ENCODE data around the gene FYN. TPM values are rescaled to one million over a fixed set of nuclear protein-coding genes. Genes with fewer than 3 reads are reported as not detected.

Gene FYN
- total and polyA plus RNA-seq, 10 of the 15 experiments (the other 5 are each of a cell fraction or from before 2014, with no cell fraction given) = 51.4 to 247 (median 138) TPM

DNA sequence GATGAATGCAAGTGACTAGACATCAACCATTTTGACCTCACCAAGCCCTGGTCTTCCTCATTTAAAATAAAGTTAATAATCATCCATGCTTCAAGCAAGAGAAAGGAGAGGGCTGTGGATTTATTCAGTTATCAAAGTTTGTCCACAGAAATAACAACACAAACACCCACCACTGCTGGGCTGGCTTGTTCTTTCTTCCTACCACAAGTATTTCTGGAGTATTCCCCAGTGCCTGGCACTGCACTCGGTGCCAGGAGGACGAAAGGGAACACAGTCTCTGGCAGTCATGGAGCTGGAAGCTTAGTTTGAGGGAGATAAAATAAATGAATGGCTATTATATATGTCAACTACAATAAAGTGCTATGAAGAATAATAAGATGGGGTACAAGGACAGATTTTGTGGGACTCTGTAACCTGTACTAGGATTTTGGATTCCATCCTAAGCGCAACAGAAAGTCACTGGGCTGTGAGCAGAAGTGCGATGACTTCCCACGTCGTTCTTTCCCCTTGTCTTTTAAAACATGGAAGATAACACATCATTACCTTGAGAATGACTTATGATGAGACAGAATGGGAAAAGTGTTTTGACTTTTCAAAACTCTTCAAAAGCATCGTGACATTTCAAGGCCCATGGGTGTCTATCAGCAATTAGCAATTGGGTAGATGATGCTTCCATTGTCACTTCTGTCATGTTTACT lies 193.1 kb downstream of the FYN start:
- CTCF ChIA-PET = interaction anchor here (0.7 to 1.5 kb wide), 3 partner anchors 18 to 310 kb away, joined by 3 to 4 read pairs (median 3); no protein-coding TSS in a partner anchor
- TF ChIP-seq NFIC (IDR thresholded peaks at IDR 0.05; ENCODE audit: low read depth, low read length) (no peak), ZBTB4 (CRISPR knock-in tag; IDR thresholded peaks at IDR 0.05) (no peak), REST (IDR thresholded peaks at IDR 0.05; ENCODE audit: low read depth, low read length) (no peak), ASH2L (IDR thresholded peaks at IDR 0.05; ENCODE audit: borderline replicate concordance, low read depth) (no peak), ZBTB11 (CRISPR knock-in tag; IDR thresholded peaks at IDR 0.05) (no peak), RBBP5 (conservative IDR thresholded peaks at IDR 0.05) (no peak)
- TF ChIP-seq, protein P1, sequence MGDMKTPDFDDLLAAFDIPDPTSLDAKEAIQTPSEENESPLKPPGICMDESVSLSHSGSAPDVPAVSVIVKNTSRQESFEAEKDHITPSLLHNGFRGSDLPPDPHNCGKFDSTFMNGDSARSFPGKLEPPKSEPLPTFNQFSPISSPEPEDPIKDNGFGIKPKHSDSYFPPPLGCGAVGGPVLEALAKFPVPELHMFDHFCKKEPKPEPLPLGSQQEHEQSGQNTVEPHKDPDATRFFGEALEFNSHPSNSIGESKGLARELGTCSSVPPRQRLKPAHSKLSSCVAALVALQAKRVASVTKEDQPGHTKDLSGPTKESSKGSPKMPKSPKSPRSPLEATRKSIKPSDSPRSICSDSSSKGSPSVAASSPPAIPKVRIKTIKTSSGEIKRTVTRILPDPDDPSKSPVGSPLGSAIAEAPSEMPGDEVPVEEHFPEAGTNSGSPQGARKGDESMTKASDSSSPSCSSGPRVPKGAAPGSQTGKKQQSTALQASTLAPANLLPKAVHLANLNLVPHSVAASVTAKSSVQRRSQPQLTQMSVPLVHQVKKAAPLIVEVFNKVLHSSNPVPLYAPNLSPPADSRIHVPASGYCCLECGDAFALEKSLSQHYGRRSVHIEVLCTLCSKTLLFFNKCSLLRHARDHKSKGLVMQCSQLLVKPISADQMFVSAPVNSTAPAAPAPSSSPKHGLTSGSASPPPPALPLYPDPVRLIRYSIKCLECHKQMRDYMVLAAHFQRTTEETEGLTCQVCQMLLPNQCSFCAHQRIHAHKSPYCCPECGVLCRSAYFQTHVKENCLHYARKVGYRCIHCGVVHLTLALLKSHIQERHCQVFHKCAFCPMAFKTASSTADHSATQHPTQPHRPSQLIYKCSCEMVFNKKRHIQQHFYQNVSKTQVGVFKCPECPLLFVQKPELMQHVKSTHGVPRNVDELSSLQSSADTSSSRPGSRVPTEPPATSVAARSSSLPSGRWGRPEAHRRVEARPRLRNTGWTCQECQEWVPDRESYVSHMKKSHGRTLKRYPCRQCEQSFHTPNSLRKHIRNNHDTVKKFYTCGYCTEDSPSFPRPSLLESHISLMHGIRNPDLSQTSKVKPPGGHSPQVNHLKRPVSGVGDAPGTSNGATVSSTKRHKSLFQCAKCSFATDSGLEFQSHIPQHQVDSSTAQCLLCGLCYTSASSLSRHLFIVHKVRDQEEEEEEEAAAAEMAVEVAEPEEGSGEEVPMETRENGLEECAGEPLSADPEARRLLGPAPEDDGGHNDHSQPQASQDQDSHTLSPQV (IDR thresholded peaks at IDR 0.05) = no peak

More for the DNA sequence above, 193.1 kb downstream of the FYN start:
- no peak for DNase-seq (ENCODE audit: low read depth, low spot score)
- Histone ChIP-seq H4K20me1 (ENCODE audit: control insufficient read depth, insufficient read depth) (no peaks in the 10 kb centered on the region), H3K79me2 (ENCODE audit: control insufficient read depth, insufficient read depth, low read length) (no peaks in the 10 kb centered on the region), H3K27me3 (replicated peaks in 1 of 2; ENCODE audit: control insufficient read depth in 2 of 2, insufficient read depth in 2 of 2, low read length in 1 of 2) (no peaks in the 10 kb centered on the region), H3K9ac (ENCODE audit: control insufficient read depth, insufficient read depth, low read length) (no peak overlapping the region), H3K27ac (ENCODE audit: control insufficient read depth, insufficient read depth) (no peak overlapping the region), H3K4me2 (ENCODE audit: control insufficient read depth, insufficient read depth) (no peak overlapping the region), H3K4me3 (no peak overlapping the region), H3K4me1 (ENCODE audit: control insufficient read depth, insufficient read depth, low read length) (no peaks in the 10 kb centered on the region), H3K36me3 (ENCODE audit: control insufficient read depth in 2 of 2, insufficient read depth in 2 of 2, low read length in 1 of 2) (peaks cover 11 to 14% of the 10 kb centered on the region in 2 experiments; a peak in 3 of 4 replicates), H2AFZ (ENCODE audit: control insufficient read depth, low read depth, low read length) (no peak overlapping the region), H3K9me3 (replicated peaks; ENCODE audit: control insufficient read depth, insufficient read depth, low read length) (no peaks in the 10 kb centered on the region)
- FAIRE-seq = no peak
- BruUV-seq (replicated peaks) = no TSS peak
- intact Hi-C loops (cut with micrococcal nuclease; ENCODE audit: unreplicated experiment) (no loop called here), in situ Hi-C loops (cut with MboI) (no loop called here)
- POLR2A ChIA-PET = no interaction called here
- SMC1A ChIA-PET (ENCODE audit: uncharacterized antibody, unreplicated experiment) = interaction anchor here (1.2 to 1.5 kb wide), 2 partner anchors 52 to 316 kb away, joined by 3 to 4 read pairs; no protein-coding TSS in a partner anchor
- WGBS (ENCODE audit: insufficient coverage, insufficient replicate concordance, low lambda C conversion rate, missing lambda C conversion rate) = 71% methylated on average over 7 of the region's 7 CpGs
- RAD21 ChIA-PET (ENCODE audit: unreplicated experiment) = no interaction called here
- ATAC-seq = no peak
